22Rv1 (cell line): ENCODE results near the gene MTA3.

Experiments used
- H3K27ac ChIP-seq: fragments of 450-650 bp; 2 replicates; pipeline ENCODE4 v1.5.1; 2017
- ZFX ChIP-seq: fragments of 450-650 bp; IDR thresholded peaks from 2 replicates; pipeline ENCODE4 v1.6.1; 2017; ENCODE audit warnings: antibody characterized with exemption, borderline replicate concordance
- TF ChIP-seq, protein P1 (sequence below): fragments of 450-650 bp; IDR thresholded peaks from 2 replicates; pipeline ENCODE4 v1.5.1; 2017; ENCODE audit warnings: mild to moderate bottlenecking

Gene MTA3

DNA sequence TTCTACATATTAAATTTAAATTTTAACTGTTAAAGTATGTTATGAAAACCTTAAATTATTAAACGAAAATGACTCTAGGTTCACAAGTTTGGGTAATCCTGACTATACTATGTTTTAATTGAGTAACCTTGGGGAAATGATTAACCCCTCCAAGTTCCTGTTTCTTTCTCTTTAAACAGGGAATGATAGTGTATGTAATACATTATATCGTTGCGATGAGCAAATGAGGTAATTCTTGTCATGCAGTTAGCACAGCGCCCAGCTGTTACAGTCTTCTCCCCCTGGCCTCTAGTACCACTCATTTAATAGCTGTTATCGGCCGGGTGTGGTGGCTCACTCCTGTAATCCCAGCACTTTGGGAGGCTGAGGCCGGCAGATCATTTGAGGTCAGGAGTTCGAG lies 80.4 kb downstream of the MTA3 start:
- TF ChIP-seq, protein P1, sequence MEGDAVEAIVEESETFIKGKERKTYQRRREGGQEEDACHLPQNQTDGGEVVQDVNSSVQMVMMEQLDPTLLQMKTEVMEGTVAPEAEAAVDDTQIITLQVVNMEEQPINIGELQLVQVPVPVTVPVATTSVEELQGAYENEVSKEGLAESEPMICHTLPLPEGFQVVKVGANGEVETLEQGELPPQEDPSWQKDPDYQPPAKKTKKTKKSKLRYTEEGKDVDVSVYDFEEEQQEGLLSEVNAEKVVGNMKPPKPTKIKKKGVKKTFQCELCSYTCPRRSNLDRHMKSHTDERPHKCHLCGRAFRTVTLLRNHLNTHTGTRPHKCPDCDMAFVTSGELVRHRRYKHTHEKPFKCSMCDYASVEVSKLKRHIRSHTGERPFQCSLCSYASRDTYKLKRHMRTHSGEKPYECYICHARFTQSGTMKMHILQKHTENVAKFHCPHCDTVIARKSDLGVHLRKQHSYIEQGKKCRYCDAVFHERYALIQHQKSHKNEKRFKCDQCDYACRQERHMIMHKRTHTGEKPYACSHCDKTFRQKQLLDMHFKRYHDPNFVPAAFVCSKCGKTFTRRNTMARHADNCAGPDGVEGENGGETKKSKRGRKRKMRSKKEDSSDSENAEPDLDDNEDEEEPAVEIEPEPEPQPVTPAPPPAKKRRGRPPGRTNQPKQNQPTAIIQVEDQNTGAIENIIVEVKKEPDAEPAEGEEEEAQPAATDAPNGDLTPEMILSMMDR = no peak
- TF ChIP-seq ZFX = no peak
- H3K27ac ChIP-seq = no peak overlapping the region

DNA sequence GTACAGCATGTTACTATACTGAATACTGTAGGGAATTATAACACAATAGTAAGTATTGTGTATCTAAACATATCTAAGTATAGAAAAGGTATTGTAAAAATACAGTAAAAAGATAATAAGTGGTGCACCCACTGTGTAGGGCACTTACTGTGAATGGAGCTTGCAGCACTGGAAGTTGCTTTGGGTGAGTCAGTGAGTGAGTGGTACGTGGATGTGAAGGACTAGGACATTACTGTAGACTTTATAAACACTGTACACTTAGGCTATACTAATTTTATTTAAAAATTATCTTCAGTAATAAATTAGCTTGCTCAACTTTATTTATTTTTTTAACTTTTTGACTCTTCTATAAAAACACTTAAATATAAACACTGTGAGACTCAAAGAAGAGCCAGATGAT lies 82.6 kb downstream of the MTA3 start:
- TF ChIP-seq, protein P1 = no peak
- TF ChIP-seq ZFX = no peak
- no peak overlapping the region for H3K27ac ChIP-seq

DNA sequence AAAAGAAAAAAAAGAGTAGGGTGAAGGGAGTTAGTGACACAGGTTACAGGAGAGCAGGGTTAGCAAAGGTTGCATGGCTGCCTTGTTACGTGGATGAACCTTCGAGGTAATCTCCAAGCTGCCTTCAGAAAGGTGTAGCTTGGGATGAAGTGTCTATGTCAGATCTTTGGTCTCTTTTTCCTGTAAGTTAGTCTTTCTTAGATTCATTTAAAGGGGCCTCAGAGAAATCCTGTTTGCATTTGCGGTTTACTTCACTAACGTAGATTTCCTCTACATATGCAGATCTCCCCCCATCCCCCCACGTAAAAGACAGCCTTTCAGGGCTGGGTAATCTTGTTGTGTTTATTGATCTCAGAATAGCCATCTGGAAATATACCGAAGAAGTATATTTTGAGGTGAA lies 83.7 kb downstream of the MTA3 start:
- no peak overlapping the region for H3K27ac ChIP-seq
- TF ChIP-seq, protein P1 = no peak
- no peak for TF ChIP-seq ZFX

DNA sequence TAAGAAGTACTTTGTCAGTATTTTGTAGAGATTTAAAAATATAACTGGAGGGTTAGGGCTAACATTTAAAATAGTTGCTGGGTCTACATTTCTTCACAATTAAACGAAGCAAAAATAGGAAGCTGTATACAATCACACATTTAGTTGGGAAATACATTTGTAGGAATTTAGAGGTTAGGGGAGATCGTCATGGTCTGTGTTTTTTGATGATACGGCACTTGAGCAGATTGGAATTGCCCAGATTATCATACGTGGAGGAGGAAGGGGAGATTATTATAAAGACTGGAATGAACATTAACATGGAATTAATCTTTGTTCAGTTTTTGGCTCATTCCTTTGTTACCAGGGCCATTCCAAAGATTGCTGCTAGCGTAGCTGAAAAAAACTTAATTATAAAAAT lies 84.6 kb downstream of the MTA3 start:
- H3K27ac ChIP-seq = no peak overlapping the region
- no peak for TF ChIP-seq ZFX
- TF ChIP-seq, protein P1 = no peak

DNA sequence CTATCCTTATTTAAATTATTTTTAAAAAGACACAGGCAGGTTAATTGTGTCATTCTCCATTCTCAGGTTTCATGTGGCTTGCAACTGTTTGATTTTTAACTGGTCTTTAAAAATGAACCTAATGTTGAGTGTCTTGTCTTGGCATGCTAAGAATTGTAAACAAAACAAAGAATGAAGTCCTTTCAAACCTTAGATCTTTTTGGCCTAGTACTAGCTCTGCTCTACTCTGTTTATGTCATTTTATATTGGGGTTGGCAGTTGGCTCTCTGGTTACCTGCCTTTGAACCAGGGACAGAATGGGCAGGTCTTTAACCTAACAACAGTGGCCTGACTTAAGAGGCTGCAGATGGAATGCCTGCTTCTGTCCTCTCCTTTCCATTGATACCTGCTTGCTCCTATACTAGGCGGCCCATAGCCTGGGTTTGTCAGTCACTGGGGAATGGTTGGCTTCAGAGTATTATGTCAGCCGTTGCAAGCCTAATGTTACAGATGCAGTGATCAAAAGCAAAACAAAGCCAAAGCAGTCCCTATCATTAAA lies 85.5 kb downstream of the MTA3 start:
- H3K27ac ChIP-seq = no peak overlapping the region
- TF ChIP-seq, protein P1 = no peak
- TF ChIP-seq ZFX = no peak

DNA sequence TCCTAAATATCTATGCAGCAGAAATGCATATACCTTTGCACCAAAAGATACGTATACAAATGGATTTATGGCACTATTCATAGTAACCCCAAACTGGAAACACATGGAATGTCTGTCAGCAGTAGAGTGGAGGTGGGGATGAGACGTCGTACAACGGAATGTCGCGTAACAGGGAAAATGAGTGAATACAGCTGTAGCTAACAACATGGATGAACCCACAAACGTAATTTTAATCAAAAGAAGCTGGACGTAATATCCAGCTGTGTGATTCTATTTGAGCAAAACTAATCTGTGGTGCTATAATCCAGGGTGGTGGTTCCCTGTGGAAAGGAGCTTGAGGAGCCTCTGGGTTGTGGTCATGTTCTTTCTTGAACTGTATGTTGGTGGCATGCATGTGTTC lies 89.9 kb downstream of the MTA3 start:
- no peak for TF ChIP-seq ZFX
- TF ChIP-seq, protein P1 = no peak
- H3K27ac ChIP-seq = no peak overlapping the region

DNA sequence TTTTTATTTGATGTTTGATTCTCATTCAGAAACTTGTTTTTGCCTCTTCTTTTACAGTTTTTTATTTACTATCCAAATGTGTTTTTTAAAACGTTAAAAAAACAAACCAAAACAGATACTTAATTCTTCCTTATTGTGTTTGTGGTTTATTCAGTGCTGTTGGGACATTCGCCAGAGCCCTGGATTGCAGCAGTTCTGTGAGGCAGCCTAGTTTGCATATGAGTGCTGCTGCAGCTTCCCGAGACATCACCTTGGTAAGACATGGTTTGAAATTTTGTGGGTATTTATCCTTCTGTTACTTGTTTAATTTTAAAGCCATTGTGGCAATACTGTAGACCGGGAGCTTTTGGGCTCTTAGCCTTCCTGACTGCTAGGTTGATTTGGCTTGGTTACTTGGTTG lies 91.2 kb downstream of the MTA3 start:
- TF ChIP-seq, protein P1 = no peak
- no peak for TF ChIP-seq ZFX
- H3K27ac ChIP-seq = no peak overlapping the region
